Measurements from ENCODE around the gene TGFBR3.

Gene TGFBR3

GRCh38 chr1:91708691-91709090, 177.3 kb downstream of the TGFBR3 start:
- Histone ChIP-seq H3K4me1 (ENCODE audit: insufficient read depth, poor library complexity, severe bottlenecking) (no peaks in the 10 kb centered on the region), H3K27me3 (ENCODE audit: insufficient read depth, poor library complexity, severe bottlenecking) (no peaks in the 10 kb centered on the region), H3K9me3 (ENCODE audit: severe bottlenecking) (no peaks in the 10 kb centered on the region), H3K4me3 (ENCODE audit: severe bottlenecking) (no peak overlapping the region), H3K36me3 (ENCODE audit: low read depth) (no peaks in the 10 kb centered on the region), H3K27ac (ENCODE audit: poor library complexity, severe bottlenecking) (no peak overlapping the region)
- TF ChIP-seq, protein P1, sequence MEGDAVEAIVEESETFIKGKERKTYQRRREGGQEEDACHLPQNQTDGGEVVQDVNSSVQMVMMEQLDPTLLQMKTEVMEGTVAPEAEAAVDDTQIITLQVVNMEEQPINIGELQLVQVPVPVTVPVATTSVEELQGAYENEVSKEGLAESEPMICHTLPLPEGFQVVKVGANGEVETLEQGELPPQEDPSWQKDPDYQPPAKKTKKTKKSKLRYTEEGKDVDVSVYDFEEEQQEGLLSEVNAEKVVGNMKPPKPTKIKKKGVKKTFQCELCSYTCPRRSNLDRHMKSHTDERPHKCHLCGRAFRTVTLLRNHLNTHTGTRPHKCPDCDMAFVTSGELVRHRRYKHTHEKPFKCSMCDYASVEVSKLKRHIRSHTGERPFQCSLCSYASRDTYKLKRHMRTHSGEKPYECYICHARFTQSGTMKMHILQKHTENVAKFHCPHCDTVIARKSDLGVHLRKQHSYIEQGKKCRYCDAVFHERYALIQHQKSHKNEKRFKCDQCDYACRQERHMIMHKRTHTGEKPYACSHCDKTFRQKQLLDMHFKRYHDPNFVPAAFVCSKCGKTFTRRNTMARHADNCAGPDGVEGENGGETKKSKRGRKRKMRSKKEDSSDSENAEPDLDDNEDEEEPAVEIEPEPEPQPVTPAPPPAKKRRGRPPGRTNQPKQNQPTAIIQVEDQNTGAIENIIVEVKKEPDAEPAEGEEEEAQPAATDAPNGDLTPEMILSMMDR (IDR thresholded peaks at IDR 0.05; ENCODE audit: poor library complexity, severe bottlenecking) = no peak
- ATAC-seq (ENCODE audit: low read depth) (no peak), DNase-seq (ENCODE audit: low spot score) (no peak)

- Histone ChIP-seq H3K27me3 (ENCODE audit: insufficient read depth, poor library complexity, severe bottlenecking) (no peaks in the 10 kb centered on the region), H3K4me1 (ENCODE audit: insufficient read depth, poor library complexity, severe bottlenecking) (no peaks in the 10 kb centered on the region), H3K27ac (ENCODE audit: poor library complexity, severe bottlenecking) (no peak overlapping the region), H3K36me3 (ENCODE audit: low read depth) (no peaks in the 10 kb centered on the region), H3K4me3 (ENCODE audit: severe bottlenecking) (no peak overlapping the region), H3K9me3 (ENCODE audit: severe bottlenecking) (no peaks in the 10 kb centered on the region)
- ATAC-seq (ENCODE audit: low read depth) (no peak), DNase-seq (ENCODE audit: low spot score) (no peak)
- TF ChIP-seq, protein P1 (IDR thresholded peaks at IDR 0.05; ENCODE audit: poor library complexity, severe bottlenecking) = no peak
Measured at GRCh38 chr1:91707890-91708218, 178.1 kb downstream of the TGFBR3 start.

DNA sequence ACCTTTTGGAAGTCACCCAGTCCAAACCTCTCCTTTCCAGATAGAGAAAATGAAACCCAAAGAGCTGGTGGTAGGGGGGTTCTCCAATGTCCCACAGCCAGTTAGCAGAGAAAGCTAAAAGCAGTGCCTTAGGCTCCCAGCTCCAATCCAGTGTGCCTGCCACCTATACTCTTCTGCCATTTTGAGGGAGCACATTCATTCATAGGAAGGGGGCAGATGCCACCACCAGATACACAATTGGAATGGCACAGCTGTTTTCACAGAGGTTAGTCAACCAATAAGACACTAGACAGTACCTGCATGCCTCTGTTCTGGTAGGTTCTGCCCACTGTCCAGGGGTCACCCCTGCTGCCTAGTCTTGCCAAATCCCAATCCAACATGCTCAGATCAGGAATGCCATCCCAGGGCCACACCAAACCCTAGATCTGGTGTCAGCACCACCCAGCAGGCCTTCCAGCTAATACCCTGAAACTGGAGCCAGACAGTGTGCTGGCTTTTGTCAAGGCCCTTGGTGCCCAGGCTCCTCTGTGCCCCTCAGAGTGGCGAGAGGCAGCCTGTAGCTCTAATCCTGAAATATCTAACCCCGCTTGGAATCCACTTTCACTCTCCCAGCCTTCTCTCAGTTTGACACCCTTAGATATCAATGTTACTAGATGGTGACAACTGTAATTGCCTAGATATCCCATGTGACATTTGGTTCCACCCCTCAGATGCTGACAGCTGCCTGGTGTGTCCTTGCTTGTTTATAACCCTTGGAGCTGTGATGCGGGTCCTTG, 178.6 kb downstream of the TGFBR3 start:
- no peaks in the 10 kb centered on the region for H3K36me3 ChIP-seq (ENCODE audit: low read depth)
- no peaks in the 10 kb centered on the region for H3K9me3 ChIP-seq (ENCODE audit: severe bottlenecking)
- no peak for ATAC-seq (ENCODE audit: low read depth)
- TF ChIP-seq, protein P1 (IDR thresholded peaks at IDR 0.05; ENCODE audit: poor library complexity, severe bottlenecking) = no peak
- no peak for DNase-seq (ENCODE audit: low spot score)
- H3K4me1 ChIP-seq (ENCODE audit: insufficient read depth, poor library complexity, severe bottlenecking) = no peaks in the 10 kb centered on the region
- H3K4me3 ChIP-seq (ENCODE audit: severe bottlenecking) = no peak overlapping the region
- H3K27ac ChIP-seq (ENCODE audit: poor library complexity, severe bottlenecking) = no peak overlapping the region
- no peaks in the 10 kb centered on the region for H3K27me3 ChIP-seq (ENCODE audit: insufficient read depth, poor library complexity, severe bottlenecking)

GRCh38 chr1:91706140-91706957, 179.6 kb downstream of the TGFBR3 start:
- Histone ChIP-seq H3K27me3 (ENCODE audit: insufficient read depth, poor library complexity, severe bottlenecking) (no peaks in the 10 kb centered on the region), H3K9me3 (ENCODE audit: severe bottlenecking) (no peaks in the 10 kb centered on the region), H3K4me3 (ENCODE audit: severe bottlenecking) (no peak overlapping the region), H3K4me1 (ENCODE audit: insufficient read depth, poor library complexity, severe bottlenecking) (no peaks in the 10 kb centered on the region), H3K27ac (ENCODE audit: poor library complexity, severe bottlenecking) (no peak overlapping the region), H3K36me3 (ENCODE audit: low read depth) (no peaks in the 10 kb centered on the region)
- no peak for DNase-seq (ENCODE audit: low spot score)
- no peak for ATAC-seq (ENCODE audit: low read depth)
- TF ChIP-seq, protein P1 (IDR thresholded peaks at IDR 0.05; ENCODE audit: poor library complexity, severe bottlenecking) = no peak
